MM.1S (cell line): ENCODE measurements around the gene AMBRA1.

Experiments
- DNase-seq: peaks from one replicate; pipeline ENCODE4 v3.0.0-alpha.2; 2015
- H2AFZ ChIP-seq: fragments of 300-600 bp; sonication (generic); 2 replicates; pipeline ENCODE4 v1.6.0; 2016; ENCODE audit warnings: antibody characterized with exemption, low read length
- H3F3A ChIP-seq: fragments of 300-600 bp; sonication (generic); 2 replicates; pipeline ENCODE4 v1.6.1; 2016; ENCODE audit warnings: mild to moderate bottlenecking, antibody characterized with exemption, low read length, moderate library complexity, mixed read lengths; ENCODE audit not compliant: insufficient read depth
- H3K27ac ChIP-seq: fragments of 300-600 bp; sonication (generic); 2 replicates; pipeline ENCODE4 v1.5.1; 2016; ENCODE audit warnings: mild to moderate bottlenecking, low read length
- H3K27me3 ChIP-seq: fragments of 300-600 bp; sonication (generic); replicated peaks from 2 replicates; pipeline ENCODE4 v1.6.0; 2016; ENCODE audit warnings: low read length; ENCODE audit not compliant: insufficient read depth
- H3K36me3 ChIP-seq: fragments of 300-600 bp; sonication (generic); replicated peaks from 2 replicates; pipeline ENCODE4 v1.6.1; 2016; ENCODE audit warnings: mild to moderate bottlenecking, low read length, mixed read lengths; ENCODE audit not compliant: insufficient read depth
- H3K4me1 ChIP-seq: fragments of 300-600 bp; sonication (generic); 2 replicates; pipeline ENCODE4 v1.6.1; 2016; ENCODE audit warnings: low read length, mixed read lengths
- H3K4me2 ChIP-seq: fragments of 300-600 bp; sonication (generic); 2 replicates; pipeline ENCODE4 v1.6.0; 2016; ENCODE audit warnings: low read depth, low read length
- H3K4me3 ChIP-seq: fragments of 300-600 bp; sonication (generic); 2 replicates; pipeline ENCODE4 v1.5.1; 2016; ENCODE audit warnings: low read length, mixed read lengths
- H3K79me2 ChIP-seq: fragments of 300-600 bp; sonication (generic); 2 replicates; pipeline ENCODE4 v1.6.1; 2016; ENCODE audit warnings: mixed run types, low read length, mixed read lengths
- H3K9ac ChIP-seq: fragments of 300-600 bp; sonication (generic); 2 replicates; pipeline ENCODE4 v1.6.1; 2016; ENCODE audit warnings: low read length, mixed read lengths
- H3K9me2 ChIP-seq: fragments of 300-600 bp; sonication (generic); replicated peaks from 2 replicates; pipeline ENCODE4 v1.6.1; 2016; ENCODE audit warnings: mild to moderate bottlenecking, low read length, mixed read lengths; ENCODE audit not compliant: insufficient read depth
- H3K9me3 ChIP-seq: fragments of 300-600 bp; sonication (generic); replicated peaks from 2 replicates; pipeline ENCODE4 v1.6.1; 2016; ENCODE audit warnings: mild to moderate bottlenecking, low read length, mixed read lengths; ENCODE audit not compliant: insufficient read depth
- H4K20me1 ChIP-seq: fragments of 300-600 bp; sonication (generic); 2 replicates; pipeline ENCODE4 v1.6.1; 2016; ENCODE audit warnings: mild to moderate bottlenecking, low read length, moderate library complexity, mixed read lengths; ENCODE audit not compliant: insufficient read depth
- EZH2 ChIP-seq: fragments of 300-600 bp; sonication (generic); optimal IDR thresholded peaks from 2 replicates; pipeline ENCODE3; 2017; ENCODE audit warnings: low read depth, mild to moderate bottlenecking, antibody characterized with exemption, low read length, mixed read lengths
- EZH2phosphoT487 ChIP-seq: fragments of 300-600 bp; sonication (generic); IDR thresholded peaks from 2 replicates; pipeline ENCODE4 v1.6.1; 2018; ENCODE audit warnings: antibody characterized with exemption, low read length
- TF ChIP-seq, protein P1 (sequence below): fragments of 300-600 bp; sonication (generic); IDR thresholded peaks from 2 replicates; pipeline ENCODE4 v1.5.1; 2016; ENCODE audit warnings: antibody characterized with exemption, low read length, mixed read lengths

The AMBRA1 gene

GRCh38 chr11:46478196-46478595, 115.6 kb downstream of the AMBRA1 start:
- H3K4me1 ChIP-seq, result no peaks in the 10 kb centered on the region
- no peak for DNase-seq
- H3K27me3 ChIP-seq, result no peaks in the 10 kb centered on the region
- TF ChIP-seq EZH2phosphoT487 (no peak), EZH2 (no peak)
- TF ChIP-seq, protein P1, sequence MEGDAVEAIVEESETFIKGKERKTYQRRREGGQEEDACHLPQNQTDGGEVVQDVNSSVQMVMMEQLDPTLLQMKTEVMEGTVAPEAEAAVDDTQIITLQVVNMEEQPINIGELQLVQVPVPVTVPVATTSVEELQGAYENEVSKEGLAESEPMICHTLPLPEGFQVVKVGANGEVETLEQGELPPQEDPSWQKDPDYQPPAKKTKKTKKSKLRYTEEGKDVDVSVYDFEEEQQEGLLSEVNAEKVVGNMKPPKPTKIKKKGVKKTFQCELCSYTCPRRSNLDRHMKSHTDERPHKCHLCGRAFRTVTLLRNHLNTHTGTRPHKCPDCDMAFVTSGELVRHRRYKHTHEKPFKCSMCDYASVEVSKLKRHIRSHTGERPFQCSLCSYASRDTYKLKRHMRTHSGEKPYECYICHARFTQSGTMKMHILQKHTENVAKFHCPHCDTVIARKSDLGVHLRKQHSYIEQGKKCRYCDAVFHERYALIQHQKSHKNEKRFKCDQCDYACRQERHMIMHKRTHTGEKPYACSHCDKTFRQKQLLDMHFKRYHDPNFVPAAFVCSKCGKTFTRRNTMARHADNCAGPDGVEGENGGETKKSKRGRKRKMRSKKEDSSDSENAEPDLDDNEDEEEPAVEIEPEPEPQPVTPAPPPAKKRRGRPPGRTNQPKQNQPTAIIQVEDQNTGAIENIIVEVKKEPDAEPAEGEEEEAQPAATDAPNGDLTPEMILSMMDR, result no peak
- H3F3A ChIP-seq, result no peaks in the 10 kb centered on the region
- H3K4me2 ChIP-seq, result no peak overlapping the region
- no peak overlapping the region for H2AFZ ChIP-seq
- no peaks in the 10 kb centered on the region for H3K9me3 ChIP-seq
- no peak overlapping the region for H3K27ac ChIP-seq
- no peaks in the 10 kb centered on the region for H3K36me3 ChIP-seq
- no peaks in the 10 kb centered on the region for H3K79me2 ChIP-seq
- H4K20me1 ChIP-seq, result no peaks in the 10 kb centered on the region
- no peaks in the 10 kb centered on the region for H3K9me2 ChIP-seq
- H3K9ac ChIP-seq, result no peak overlapping the region
- no peak overlapping the region for H3K4me3 ChIP-seq

GRCh38 chr11:46477136-46477535, 116.7 kb downstream of the AMBRA1 start:
- Histone ChIP-seq H2AFZ (no peak overlapping the region), H4K20me1 (no peaks in the 10 kb centered on the region)
- TF ChIP-seq, protein P1, result no peak
- TF ChIP-seq EZH2 (no peak), EZH2phosphoT487 (no peak)

DNA sequence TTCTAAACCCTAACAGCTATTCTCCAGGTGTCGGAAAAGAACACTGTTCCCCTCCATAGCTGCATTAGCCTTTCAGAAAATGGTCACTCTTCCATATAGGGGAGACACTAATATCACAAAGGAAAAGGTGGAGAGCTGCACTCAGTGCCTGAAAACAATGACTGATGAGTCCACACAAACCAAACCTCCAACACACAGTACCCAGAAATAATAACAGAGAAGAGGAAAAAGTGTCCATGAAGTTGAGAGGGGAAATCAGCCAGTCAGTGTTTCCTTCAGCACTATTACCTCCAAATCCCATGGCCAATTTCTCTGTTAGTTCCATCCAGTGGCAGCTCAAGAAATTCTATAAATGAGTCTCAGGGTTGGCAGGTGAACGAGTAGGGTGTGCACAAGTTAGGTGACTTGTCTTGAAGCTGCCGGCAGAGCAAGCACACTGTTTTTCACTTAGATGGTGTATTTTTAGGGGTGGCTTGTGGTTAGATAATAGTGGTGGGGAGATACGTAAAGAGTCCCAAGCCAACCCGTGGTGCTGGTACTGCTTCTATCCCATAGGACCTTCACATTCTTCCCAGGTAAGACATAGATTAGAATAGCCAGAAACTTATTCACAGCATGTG, 117.8 kb downstream of the AMBRA1 start:
- H3K9ac ChIP-seq, result no peak overlapping the region
- H3K4me3 ChIP-seq, result no peak overlapping the region
- no peak for DNase-seq
- TF ChIP-seq EZH2phosphoT487, result no peak
- TF ChIP-seq, protein P1, result no peak
- TF ChIP-seq EZH2, result no peak
- H3K4me1 ChIP-seq, result no peaks in the 10 kb centered on the region
- H3K27ac ChIP-seq, result no peak overlapping the region
- H3K9me2 ChIP-seq, result no peaks in the 10 kb centered on the region
- no peaks in the 10 kb centered on the region for H3K79me2 ChIP-seq
- H3K27me3 ChIP-seq, result no peaks in the 10 kb centered on the region
- H3F3A ChIP-seq, result no peaks in the 10 kb centered on the region
- H3K36me3 ChIP-seq, result no peaks in the 10 kb centered on the region
- no peak overlapping the region for H3K4me2 ChIP-seq
- no peaks in the 10 kb centered on the region for H3K9me3 ChIP-seq
- no peak overlapping the region for H2AFZ ChIP-seq
- H4K20me1 ChIP-seq, result no peaks in the 10 kb centered on the region

More at GRCh38 chr11:46477136-46477535, 116.7 kb downstream of the AMBRA1 start:
- Histone ChIP-seq H3K4me2 (no peak overlapping the region), H3K27me3 (no peaks in the 10 kb centered on the region), H3K4me3 (no peak overlapping the region), H3K27ac (no peak overlapping the region), H3K9me2 (no peaks in the 10 kb centered on the region), H3K36me3 (no peaks in the 10 kb centered on the region), H3K9me3 (no peaks in the 10 kb centered on the region), H3K79me2 (no peaks in the 10 kb centered on the region), H3K4me1 (no peaks in the 10 kb centered on the region), H3F3A (no peaks in the 10 kb centered on the region), H3K9ac (no peak overlapping the region)
- DNase-seq, result no peak
